Keratinocyte (primary cell): ENCODE results near the gene TXNDC17.

Experiments
- CTCF ChIP-seq, 3 experiments: IDR thresholded peaks in 1 of 3; conservative IDR thresholded peaks in 1 of 3; optimal IDR thresholded peaks in 1 of 3; 2 replicates in 2 of 3; 3 replicates in 1 of 3; pipeline versions ENCODE3 to v1.5.1; 2011; ENCODE audit warnings: low read length in 3 of 3, mild to moderate bottlenecking in 3 of 3, moderate library complexity in 2 of 3, control low read depth in 1 of 3, inconsistent platforms in 1 of 3; ENCODE audit not compliant: insufficient read depth in 2 of 3; ENCODE audit errors: extremely low read depth in 1 of 3
- EZH2 ChIP-seq: IDR thresholded peaks from one replicate; pipeline ENCODE4 v1.6.1; 2012; ENCODE audit warnings: inconsistent platforms, mild to moderate bottlenecking, low read length, moderate library complexity

- TF ChIP-seq CTCF (optimal IDR thresholded peaks at IDR 0.05 in 1 of 3, IDR thresholded peaks at IDR 0.05 in 1 of 3, conservative IDR thresholded peaks at IDR 0.05 in 1 of 3; ENCODE audit: extremely low read depth in 1 of 3, insufficient read depth in 2 of 3, low read length in 3 of 3) (no peak), EZH2 (no peak)
These were observed 14.2 kb upstream of the TXNDC17 start for GRCh38 chr17:6626616-6627015.
